SW480 (cell line): ENCODE results near the gene EAF1.
"Not testable (repeated sequence)": the region's sequence is repeated elsewhere in the genome, so short reads cannot be mapped to it uniquely, and the experiment has no call there.

Source experiments
- DNase-seq: peaks from one replicate; pipeline ENCODE4 v3.0.0-alpha.2; 2016; ENCODE audit warnings: low spot score

EAF1 gene

GRCh38 chr3:15452156-15452555, 24.8 kb downstream of the EAF1 start:
- DNase-seq = no peak

- DNase-seq = no peak
Measured at GRCh38 chr3:15452961-15453360, 25.6 kb downstream of the EAF1 start.

GRCh38 chr3:15453501-15453900, 26.1 kb downstream of the EAF1 start:
- no peak for DNase-seq

GRCh38 chr3:15453991-15454625, 26.7 kb downstream of the EAF1 start:
- no peak for DNase-seq

GRCh38 chr3:15454965-15455364, 27.6 kb downstream of the EAF1 start:
- DNase-seq = no peak

- no peak for DNase-seq
Measured at GRCh38 chr3:15455756-15456155, 28.4 kb downstream of the EAF1 start.

GRCh38 chr3:15456321-15456720, 28.9 kb downstream of the EAF1 start:
- DNase-seq = no peak

GRCh38 chr3:15456915-15457314, 29.5 kb downstream of the EAF1 start:
- DNase-seq = not testable (repeated sequence)

GRCh38 chr3:15458212-15458780, 30.9 kb downstream of the EAF1 start:
- no peak for DNase-seq

- DNase-seq = no peak
Measured at GRCh38 chr3:15460891-15461531, 33.6 kb downstream of the EAF1 start.

- DNase-seq = no peak
Measured at GRCh38 chr3:15462451-15462850, 35.1 kb downstream of the EAF1 start.

- DNase-seq = no peak
Measured at GRCh38 chr3:15465876-15466585, 38.6 kb downstream of the EAF1 start.

GRCh38 chr3:15467227-15468181, 40.1 kb downstream of the EAF1 start:
- no peak for DNase-seq

- DNase-seq = no peak
Measured at GRCh38 chr3:15470261-15470660, 42.9 kb downstream of the EAF1 start.

GRCh38 chr3:15470849-15471248, 43.5 kb downstream of the EAF1 start:
- no peak for DNase-seq

- DNase-seq = no peak
Measured at GRCh38 chr3:15471861-15472260, 44.5 kb downstream of the EAF1 start.

GRCh38 chr3:15475161-15475560, 47.8 kb downstream of the EAF1 start:
- no peak for DNase-seq

- DNase-seq = no peak
Measured at GRCh38 chr3:15476378-15476777, 49.0 kb downstream of the EAF1 start.

GRCh38 chr3:15477951-15478639, 50.7 kb downstream of the EAF1 start:
- DNase-seq = no peak

- no peak for DNase-seq
Measured at GRCh38 chr3:15478640-15478979, 51.2 kb downstream of the EAF1 start.
